NB4 (cell line): ENCODE data around the gene THAP3.

Experiments
- CTCF ChIP-seq: IDR thresholded peaks from one replicate; pipeline ENCODE4 v1.5.1; 2012; ENCODE audit warnings: low read depth, low read length
- POLR2A ChIP-seq: IDR thresholded peaks from 2 replicates; pipeline ENCODE4 v1.6.1; 2011; ENCODE audit warnings: mild to moderate bottlenecking; ENCODE audit not compliant: insufficient read length; ENCODE audit errors: extremely low read depth

GRCh38 chr1:6596351-6596750, 28.3 kb upstream of the THAP3 start:
- TF ChIP-seq CTCF: no peak
- no peak for TF ChIP-seq POLR2A
